AG04449 (cell line): ENCODE data around the gene ZNF318.
"Not testable (repeated sequence)": the region's sequence is repeated elsewhere in the genome, so short reads cannot be mapped to it uniquely, and the experiment has no call there.

Experiments
- CTCF ChIA-PET: fragments of 350-600 bp; formaldehyde crosslinking; extraction: SDS; loops from one replicate; lab custom pipeline; 2021; ENCODE audit warnings: antibody characterized with exemption; lab: Yijun Ruan, JAX
- POLR2A ChIA-PET: fragments of 400-600, 350-600 bp; formaldehyde crosslinking; extraction: SDS; loops from one replicate; lab custom pipeline; 2020; ENCODE audit warnings: antibody characterized with exemption, inconsistent platforms; lab: Yijun Ruan, JAX
- DNase-seq: peaks from one replicate; pipeline ENCODE4 v3.0.0-alpha.2; 2010; ENCODE audit warnings: low read depth, low spot score
- H3K4me3 ChIP-seq: 2 replicates; pipeline ENCODE4 v1.5.1; 2011; ENCODE audit warnings: low read depth, mild to moderate bottlenecking, control low read depth, low read length
- TF ChIP-seq, protein P1 (sequence below): IDR thresholded peaks from one replicate; pipeline ENCODE4 v1.5.1; 2011; ENCODE audit warnings: mild to moderate bottlenecking, moderate library complexity, low read length, control low read depth, inconsistent platforms; ENCODE audit not compliant: insufficient read depth; ENCODE audit errors: missing control alignments

ZNF318 gene

DNA sequence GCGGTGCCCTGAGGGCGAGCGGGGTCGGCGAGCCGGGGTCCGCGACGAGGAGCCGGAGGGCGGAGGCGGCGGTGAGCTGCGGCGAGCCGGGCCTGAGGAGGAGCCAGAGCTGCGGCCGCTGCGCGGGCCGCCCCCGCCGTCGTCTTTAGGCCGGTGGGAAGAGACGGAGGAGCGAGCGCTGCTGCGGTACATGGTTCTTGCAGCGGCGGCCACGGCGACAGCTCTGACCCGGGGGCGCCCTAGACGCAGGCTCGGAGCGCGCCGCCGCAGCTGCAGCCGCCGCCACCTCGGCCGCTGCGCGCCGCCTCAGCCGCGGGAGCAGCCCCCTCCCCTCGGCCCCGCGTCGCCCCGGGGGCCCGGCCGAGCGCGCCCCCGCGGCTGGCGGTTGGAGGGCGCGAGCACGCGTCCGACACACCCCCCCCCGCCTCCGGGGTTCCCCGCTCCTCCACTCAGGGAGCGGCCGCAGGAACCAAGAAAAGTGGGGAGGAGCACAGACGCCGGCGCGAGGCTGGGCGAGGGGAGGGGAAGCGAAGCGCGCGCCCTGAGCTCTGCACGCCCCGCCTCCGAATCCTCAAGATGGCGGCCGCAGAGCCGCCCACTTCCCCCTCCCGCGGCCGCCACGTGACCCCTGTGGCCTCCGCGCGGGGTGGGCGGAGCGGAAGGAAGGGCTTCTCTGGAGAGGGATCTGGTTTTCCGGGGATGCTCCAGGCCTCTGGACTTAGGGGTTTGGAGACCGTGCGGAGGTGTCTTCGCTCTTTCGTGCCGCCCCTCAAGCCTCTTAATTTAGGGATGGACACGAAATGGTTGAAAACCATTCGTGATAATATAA is at the start of gene ZNF318:
Gene ZNF318 (minus strand): TSS at position 474 of the 829 bp plus-strand sequence. CDS start 282 bp downstream, at position 192.
- DNase-seq = peak; percentile 71
- H3K4me3 ChIP-seq = peak within 1 kb of the TSS; percentile 74
- ChIA-PET CTCF (interaction anchor here (1.2 to 5.3 kb wide), 10 partner anchors 8 to 140 kb away, joined by 3 to 23 read pairs (median 7); partner anchors contain the start of gene DNPH1), POLR2A (interaction anchor here (1.0 to 1.4 kb wide), 4 partner anchors 13 to 147 kb away, joined by 3 to 8 read pairs (median 5); partner anchors contain the start of genes ABCC10, LRRC73, POLR1C and YIPF3)
- TF ChIP-seq, protein P1, sequence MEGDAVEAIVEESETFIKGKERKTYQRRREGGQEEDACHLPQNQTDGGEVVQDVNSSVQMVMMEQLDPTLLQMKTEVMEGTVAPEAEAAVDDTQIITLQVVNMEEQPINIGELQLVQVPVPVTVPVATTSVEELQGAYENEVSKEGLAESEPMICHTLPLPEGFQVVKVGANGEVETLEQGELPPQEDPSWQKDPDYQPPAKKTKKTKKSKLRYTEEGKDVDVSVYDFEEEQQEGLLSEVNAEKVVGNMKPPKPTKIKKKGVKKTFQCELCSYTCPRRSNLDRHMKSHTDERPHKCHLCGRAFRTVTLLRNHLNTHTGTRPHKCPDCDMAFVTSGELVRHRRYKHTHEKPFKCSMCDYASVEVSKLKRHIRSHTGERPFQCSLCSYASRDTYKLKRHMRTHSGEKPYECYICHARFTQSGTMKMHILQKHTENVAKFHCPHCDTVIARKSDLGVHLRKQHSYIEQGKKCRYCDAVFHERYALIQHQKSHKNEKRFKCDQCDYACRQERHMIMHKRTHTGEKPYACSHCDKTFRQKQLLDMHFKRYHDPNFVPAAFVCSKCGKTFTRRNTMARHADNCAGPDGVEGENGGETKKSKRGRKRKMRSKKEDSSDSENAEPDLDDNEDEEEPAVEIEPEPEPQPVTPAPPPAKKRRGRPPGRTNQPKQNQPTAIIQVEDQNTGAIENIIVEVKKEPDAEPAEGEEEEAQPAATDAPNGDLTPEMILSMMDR = no peak

- no peak for DNase-seq
- CTCF ChIA-PET = no interaction called here
- H3K4me3 ChIP-seq = no peak overlapping the region
- TF ChIP-seq, protein P1 = no peak
- POLR2A ChIA-PET = no interaction called here
These were observed 47.5 kb upstream of the ZNF318 start for GRCh38 chr6:43416935-43417334.

GRCh38 chr6:43415275-43415674 is 45.8 kb upstream of the ZNF318 start:
- POLR2A ChIA-PET, H3K4me3 ChIP-seq, DNase-seq: not testable (repeated sequence)
- CTCF ChIA-PET = interaction anchor here (0.7 to 1.5 kb wide), 4 partner anchors 9 to 185 kb away, joined by 3 to 5 read pairs (median 4); no protein-coding TSS in a partner anchor

DNA sequence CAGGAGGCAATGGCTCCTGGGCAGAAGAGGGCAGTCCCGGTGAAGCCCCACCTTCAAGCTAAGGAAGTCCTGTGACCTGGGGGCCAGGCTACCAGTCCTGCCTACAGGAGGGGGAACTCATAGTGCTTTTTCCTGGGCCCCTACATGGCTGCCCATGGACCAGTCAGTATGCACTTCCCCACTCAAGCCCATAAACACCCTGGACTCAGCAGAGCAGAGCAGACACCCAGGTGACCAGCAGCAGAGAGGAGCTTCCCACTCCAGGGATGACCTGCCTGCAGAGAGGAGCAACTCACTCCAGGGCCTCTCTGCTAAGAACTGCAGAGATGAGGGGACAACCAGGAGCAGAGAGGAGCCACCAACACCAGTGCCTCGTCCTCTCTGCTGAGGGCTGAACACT is 43.6 kb upstream of the ZNF318 start:
- DNase-seq = no peak
- ChIA-PET POLR2A (no interaction called here), CTCF (interaction anchor here (1.4 kb wide), 1 partner anchor 16 kb away, joined by 4 read pairs; no protein-coding TSS in a partner anchor)
- H3K4me3 ChIP-seq = no peak overlapping the region
- TF ChIP-seq, protein P1 = no peak

GRCh38 chr6:43412541-43412940 is 43.1 kb upstream of the ZNF318 start:
- POLR2A ChIA-PET = no interaction called here
- no peak overlapping the region for H3K4me3 ChIP-seq
- CTCF ChIA-PET = no interaction called here
- no peak for DNase-seq
- TF ChIP-seq, protein P1 = no peak

DNA sequence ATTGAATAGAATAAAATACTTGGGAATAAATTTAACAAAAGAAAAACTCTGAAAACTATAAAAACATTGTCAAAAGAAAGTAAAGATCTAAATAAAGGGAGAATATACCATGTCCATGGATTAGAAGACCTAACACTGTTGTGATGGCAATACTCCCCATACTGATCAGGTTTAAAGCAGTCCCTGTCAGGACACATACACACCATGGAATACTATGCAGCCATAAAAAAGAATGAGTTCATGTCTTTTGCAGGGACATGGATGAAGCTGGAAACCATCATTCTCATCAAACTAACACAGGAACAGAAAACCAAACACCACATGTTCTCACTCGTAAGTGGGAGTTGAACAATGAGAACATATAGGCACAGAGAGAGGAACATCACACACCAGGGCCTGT is 41.3 kb upstream of the ZNF318 start:
- DNase-seq, H3K4me3 ChIP-seq, POLR2A ChIA-PET: not testable (repeated sequence)
- CTCF ChIA-PET = interaction anchor here (1.6 kb wide), 2 partner anchors 95 to 182 kb away, joined by 3 to 6 read pairs; partner anchors contain the start of gene DNPH1

DNA sequence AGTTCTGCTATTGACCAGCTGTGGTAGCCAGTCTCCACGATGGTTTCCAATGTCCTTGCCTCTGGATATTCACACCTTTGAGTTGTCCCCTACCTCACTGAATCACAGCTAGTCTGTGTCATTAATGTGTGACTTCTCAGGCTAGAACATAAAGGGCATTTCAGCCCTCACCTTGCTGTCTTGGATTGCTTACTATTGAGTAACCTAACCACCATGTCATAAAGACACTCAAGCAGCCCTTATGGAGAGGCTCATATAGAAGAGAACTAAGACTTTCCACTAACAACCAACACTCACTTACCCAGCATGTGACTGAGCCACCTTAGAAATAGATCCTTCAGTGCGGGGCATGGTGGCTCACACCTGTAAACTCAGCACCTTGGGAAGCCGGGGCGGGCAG is 38.8 kb upstream of the ZNF318 start:
- DNase-seq = no peak
- no peak overlapping the region for H3K4me3 ChIP-seq
- POLR2A ChIA-PET = no interaction called here
- CTCF ChIA-PET = no interaction called here
- TF ChIP-seq, protein P1 = no peak
